ENCODE results near the gene APBA3.
A peak's percentile ranks its signal among the peaks of the same experiment; 100 is the strongest.

APBA3 gene

DNA sequence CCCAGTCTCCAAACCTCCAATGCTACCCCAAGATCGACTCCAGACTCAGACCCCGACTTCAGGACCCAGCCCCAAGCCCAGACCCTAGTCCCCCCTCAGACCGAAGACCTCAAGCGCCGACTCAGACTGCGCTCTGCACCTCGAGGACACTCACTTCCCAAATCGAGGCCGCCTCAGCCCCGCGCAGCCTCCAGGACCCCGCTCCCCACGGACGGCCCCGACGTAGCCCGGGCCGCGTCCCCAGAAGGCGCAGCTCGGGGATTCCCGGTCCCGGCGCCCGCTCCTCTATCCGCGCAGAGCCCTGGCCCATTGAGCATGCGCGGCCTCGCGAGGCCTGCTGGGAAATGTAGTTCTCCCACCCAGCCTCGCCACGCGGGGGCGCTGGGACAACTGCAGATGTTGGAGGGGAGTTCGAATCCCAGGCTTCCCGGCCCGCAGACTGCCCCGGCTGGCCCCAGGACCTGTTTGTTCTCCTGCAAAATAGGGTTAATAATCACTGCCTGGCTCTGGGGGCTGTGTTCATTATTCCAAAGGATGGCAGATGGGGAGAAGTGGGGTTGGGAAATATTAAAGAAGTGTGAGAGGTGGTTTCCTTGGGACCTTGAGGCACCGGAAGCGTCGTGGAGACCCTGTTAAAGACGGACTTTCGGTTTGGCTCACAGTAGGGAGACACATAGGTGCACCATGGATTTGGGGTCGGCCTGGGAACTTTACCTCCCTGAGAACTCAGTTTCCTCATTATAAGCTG is at the start of gene APBA3:
APBA3 (minus strand) TSS at position 311 of the 748 bp plus-strand sequence. CDS start 1,428 bp downstream, outside the sequence.
- no peaks in the 10 kb centered on the region for H3K27me3 ChIP-seq (replicated peaks)
- peak within 1 kb of the TSS; percentile 98 for H3K27ac ChIP-seq
- DNase-seq = peak; percentile 83
- peaks cover 19% of the 10 kb centered on the region for H3K36me3 ChIP-seq (replicated peaks)
- peak; percentile 75 for TF ChIP-seq CTCF (IDR thresholded peaks at IDR 0.05; ENCODE audit: low read depth, low read length, missing control alignments)
- in situ Hi-C loops (cut with HindIII; ENCODE audit: low pct_ligation_motif_present, low sequenced_read_pairs) = no loop called here
- peak within 1 kb of the TSS; percentile 96 for H3K4me3 ChIP-seq (ENCODE audit: low read depth, low read length)

DNA sequence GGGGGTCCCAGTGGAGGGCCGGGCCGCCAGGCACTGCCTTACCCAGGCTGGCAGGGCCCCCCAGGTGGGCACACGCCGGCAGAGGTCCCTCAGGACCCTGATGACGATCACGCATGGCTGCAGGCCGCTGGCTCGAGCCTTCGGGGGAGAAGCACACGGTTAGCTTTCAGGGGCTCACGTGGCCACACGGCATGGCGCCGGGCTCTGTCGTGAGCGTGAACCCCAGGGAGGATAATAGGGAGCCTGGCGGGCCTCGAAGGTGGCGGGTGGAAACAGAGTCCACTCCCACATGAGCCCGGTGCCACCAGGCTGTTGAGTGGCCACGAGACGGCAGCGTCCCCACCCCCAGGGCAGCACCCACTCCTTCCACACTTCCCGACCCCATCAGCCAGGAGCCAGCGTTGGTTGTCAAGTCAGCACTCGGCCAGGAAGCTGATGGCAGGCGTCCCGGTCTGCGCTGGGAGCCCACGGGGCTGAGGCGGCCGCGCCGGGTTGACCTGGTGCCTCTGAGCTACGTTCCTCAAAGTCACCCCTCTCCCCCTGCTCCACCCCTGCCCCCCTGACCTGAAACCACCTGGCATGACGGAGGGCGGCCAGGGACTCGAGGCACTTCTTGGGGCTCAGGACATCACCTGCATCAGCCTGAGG is 49.3 kb upstream of the APBA3 start:
- in situ Hi-C loops (cut with HindIII; ENCODE audit: low pct_ligation_motif_present, low sequenced_read_pairs) = no loop called here
- Histone ChIP-seq H3K36me3 (replicated peaks) (no peaks in the 10 kb centered on the region), H3K27me3 (replicated peaks) (no peaks in the 10 kb centered on the region), H3K4me3 (ENCODE audit: low read depth, low read length) (no peak overlapping the region), H3K27ac (no peak overlapping the region)
- TF ChIP-seq CTCF (IDR thresholded peaks at IDR 0.05; ENCODE audit: low read depth, low read length, missing control alignments) = no peak
- DNase-seq = no peak

DNA sequence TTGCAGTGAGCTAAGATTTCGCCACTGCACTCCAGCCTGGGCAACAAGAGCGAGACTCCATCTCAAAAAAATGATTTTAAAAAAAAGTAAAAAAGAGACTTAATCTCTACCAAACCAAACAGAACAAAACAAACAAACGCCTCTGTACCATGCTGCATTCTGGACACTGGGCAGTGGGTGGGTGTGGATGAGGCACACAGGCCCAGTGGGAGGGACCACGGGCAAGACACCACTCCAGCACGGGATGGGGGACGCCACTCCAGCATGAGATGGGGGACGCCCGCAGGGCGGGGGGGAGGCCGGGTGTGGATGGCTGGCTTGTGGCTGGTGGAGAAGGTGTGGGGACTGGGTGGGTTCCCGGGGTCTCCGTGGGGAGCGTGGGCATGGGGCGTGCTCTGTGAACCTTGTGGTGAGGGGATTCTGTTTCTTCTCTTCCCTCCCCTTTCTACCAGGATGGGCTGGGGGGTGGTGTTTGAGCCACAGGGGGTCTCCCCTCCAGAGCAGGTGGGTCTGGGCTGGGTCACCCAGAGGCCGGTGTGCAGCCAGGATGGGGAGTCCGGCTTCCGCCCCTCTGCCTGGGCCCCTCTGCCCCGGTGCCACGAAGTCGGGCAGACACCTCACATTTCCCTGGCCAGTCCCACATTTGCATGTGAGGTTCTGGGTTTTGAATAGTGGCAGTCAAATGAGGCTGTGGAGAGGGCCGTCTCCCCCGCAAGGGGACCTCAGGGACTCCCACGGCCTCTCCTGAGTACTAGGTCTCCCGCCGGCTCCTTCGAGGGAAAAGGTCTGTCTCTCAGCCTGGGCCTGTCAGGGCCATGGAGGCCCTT is 48.6 kb upstream of the APBA3 start:
- DNase-seq = no peak
- Histone ChIP-seq H3K36me3 (replicated peaks) (no peaks in the 10 kb centered on the region), H3K4me3 (ENCODE audit: low read depth, low read length) (no peak overlapping the region), H3K27ac (no peak overlapping the region), H3K27me3 (replicated peaks) (no peaks in the 10 kb centered on the region)
- no peak for TF ChIP-seq CTCF (IDR thresholded peaks at IDR 0.05; ENCODE audit: low read depth, low read length, missing control alignments)
- in situ Hi-C loops (cut with HindIII; ENCODE audit: low pct_ligation_motif_present, low sequenced_read_pairs) = no loop called here

DNA sequence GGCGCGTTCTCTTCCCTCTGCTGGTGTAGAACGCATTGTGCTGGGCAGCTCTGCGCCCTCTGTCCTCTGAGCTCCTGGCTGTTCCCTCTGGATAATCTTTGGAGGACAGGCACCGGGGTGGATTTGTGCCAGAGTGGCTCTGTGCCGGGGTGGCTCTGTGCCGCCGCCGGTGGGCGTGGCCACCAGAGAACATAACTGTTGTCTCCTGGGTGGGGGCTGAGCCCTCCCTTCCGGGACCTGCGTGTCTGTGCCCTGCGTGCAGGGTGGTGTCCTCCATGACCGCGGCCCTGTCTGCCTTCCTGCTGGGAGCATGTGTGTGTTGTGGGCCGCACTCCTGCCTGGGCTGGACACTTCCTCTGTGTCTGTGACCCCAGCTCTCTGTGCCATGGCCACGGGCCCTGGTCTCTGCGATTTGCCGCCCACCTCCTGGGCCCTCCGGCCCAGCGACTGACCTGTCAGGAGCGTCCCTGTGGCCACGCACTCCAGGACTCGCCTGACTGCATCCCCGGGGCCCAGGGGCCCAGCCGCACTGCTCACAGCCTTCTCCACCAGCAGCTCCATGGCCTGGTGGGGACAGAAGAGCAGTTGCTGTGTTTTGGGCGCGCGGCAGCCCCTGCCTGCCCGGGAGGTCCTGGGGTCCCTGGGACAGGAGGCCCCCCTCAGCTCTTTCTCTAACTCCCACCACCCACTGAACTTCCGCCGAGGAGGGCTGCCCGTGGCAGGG is 47.1 kb upstream of the APBA3 start:
- no peak overlapping the region for H3K27ac ChIP-seq
- DNase-seq = no peak
- no peaks in the 10 kb centered on the region for H3K27me3 ChIP-seq (replicated peaks)
- in situ Hi-C loops (cut with HindIII; ENCODE audit: low pct_ligation_motif_present, low sequenced_read_pairs) = no loop called here
- H3K36me3 ChIP-seq (replicated peaks) = no peaks in the 10 kb centered on the region
- H3K4me3 ChIP-seq (ENCODE audit: low read depth, low read length) = no peak overlapping the region
- no peak for TF ChIP-seq CTCF (IDR thresholded peaks at IDR 0.05; ENCODE audit: low read depth, low read length, missing control alignments)

GRCh38 chr19:3807574-3808354 is 46.3 kb upstream of the APBA3 start:
- Histone ChIP-seq H3K27me3 (replicated peaks) (no peaks in the 10 kb centered on the region), H3K36me3 (replicated peaks) (no peaks in the 10 kb centered on the region), H3K4me3 (ENCODE audit: low read depth, low read length) (no peak overlapping the region), H3K27ac (no peak overlapping the region)
- in situ Hi-C loops (cut with HindIII; ENCODE audit: low pct_ligation_motif_present, low sequenced_read_pairs) = no loop called here
- no peak for TF ChIP-seq CTCF (IDR thresholded peaks at IDR 0.05; ENCODE audit: low read depth, low read length, missing control alignments)
- DNase-seq = no peak

Measured in brain microvascular endothelial cell (primary cell).